NCI-H2227 (cell line): ENCODE measurements around the gene CHN1.

Source experiments
- DNase-seq: peaks from one replicate; lab custom pipeline; 2025; ENCODE audit not compliant: unreplicated experiment; lab: John Stamatoyannopoulos, UW

CHN1 gene

GRCh38 chr2:174791020-174791419 lies 214.2 kb downstream of the CHN1 start:
- DNase-seq = no peak

DNA sequence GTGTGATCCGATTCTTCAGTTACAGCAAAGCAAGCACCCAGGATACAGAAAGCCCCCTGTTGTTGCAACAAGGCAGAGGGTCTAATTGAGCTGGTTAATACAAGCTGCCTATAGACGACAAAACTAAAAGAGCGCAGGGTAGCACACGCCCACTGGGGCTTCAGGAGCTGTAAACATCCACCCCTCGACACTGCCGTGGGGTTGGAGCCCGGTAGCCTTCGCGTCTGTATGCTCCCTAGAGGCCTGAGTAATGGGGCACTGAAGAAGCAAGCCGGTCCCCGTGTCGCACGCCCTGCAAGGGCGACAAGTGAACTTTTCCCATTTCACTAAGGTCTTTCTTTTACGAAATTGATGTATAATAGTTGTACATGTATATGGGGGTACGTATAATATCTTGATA lies 216.2 kb downstream of the CHN1 start:
- no peak for DNase-seq

DNA sequence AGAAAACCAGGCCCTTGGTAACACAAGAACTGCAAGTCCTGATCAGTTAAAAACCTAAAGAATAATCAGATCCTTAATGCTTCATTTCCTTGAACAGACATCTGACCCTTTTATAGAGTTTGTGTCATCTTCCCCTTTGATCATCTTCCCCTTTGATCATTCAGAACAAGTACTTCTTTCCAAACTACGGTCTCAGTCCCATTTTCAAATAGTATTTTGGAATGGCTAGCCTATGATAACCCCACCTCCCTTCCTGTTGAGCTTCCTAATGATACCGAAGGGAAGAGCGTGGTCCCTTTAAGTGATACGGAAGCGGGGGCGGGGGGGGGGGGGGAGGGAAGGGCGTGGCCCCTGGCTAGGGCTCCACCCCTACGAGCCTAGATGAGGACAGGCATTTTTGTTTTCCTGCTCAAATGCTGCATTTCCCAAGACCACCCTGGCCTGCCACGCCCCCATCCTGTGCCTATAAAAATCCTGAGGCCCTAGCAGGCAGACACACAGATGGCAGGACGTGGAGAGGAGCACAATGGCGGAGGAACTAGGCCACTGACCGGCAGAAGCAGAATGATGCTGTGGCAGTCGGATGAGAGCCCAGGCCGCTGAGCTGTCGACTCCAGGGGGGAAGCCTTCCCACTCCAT lies 216.8 kb downstream of the CHN1 start:
- peak; percentile 15 for DNase-seq

DNA sequence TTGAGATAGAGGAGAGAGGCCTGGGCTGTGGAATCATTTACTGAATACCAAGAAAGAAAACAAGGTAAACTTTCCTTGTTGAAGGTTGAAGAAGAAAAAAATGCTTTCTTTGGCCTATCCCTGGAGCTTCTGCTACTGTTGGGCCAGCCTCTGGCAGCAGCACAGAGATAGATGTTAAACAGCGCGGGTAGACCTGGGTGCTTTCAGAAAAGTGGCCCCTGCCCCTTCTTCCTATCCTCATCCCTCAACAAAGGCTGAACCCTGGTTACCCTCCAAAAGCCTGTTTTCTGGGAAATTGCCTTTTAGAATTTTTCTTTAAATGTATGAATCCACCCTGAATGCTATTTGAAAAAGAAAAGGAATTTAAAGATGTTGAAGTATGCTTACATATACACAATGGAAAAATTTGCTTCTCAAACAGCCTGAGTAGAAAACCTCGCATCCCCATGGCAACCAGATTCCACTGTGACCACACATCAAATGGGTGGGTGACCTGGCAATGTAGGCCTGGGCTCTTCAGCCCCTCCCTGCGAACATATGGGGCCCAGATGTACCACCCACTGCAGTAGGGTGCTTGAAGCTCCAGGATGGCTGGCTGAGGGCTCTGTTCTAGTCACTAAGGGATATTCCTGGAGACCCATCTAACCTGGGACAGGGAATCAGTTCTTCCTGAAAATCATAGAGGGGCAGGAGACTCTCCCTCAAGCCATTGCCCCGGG lies 217.5 kb downstream of the CHN1 start:
- DNase-seq = peak; percentile 26

DNA sequence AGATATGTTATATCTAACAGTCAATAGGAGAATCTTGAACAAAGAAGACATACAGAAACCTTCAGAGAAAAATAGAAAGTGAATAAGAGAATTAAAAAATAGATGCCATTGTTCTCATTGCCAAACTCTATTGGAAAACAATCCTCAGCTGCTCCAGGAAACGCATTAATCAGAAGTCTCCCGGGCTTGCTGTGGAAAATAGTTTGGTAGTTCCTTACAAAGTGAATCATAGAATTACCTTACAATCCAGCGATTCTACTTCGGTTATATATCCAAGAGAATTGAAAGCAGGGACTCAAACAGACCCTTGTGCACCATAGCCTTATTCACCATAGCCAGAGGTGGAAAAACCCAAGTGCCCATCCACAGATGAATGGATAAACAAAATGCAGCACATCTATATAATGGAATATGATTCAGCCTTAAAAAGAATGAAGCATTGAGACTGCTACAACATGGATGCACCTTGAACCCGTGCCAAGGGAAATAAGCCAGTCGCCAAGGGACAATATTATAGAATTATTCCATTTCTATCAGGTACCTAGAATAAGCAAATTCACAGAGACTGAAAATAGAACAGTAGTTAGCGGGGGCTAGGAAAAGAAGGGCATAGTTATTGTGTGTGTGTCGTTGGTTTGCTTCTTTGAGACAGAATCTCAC lies 219.0 kb downstream of the CHN1 start:
- DNase-seq = no peak

DNA sequence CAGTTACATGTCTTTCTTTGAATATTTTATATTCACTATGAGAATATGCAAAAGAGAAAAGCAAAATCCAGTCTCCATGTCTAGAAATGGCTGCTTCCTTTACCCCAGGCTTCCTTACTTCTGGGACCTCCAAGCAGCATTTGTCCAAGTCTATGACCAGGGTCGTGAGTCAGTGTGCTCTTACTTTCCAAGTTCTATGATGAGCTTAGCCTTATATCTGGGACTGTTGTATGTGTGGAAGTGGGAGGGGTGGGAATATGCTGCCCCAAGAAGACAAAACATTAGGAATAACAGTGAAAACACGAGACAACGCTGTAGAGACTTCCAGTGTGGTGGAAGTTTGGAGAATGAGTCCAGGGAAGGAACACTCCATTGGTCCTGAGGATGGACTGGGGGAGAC lies 219.7 kb downstream of the CHN1 start:
- no peak for DNase-seq

GRCh38 chr2:174784909-174785308 lies 220.3 kb downstream of the CHN1 start:
- no peak for DNase-seq

GRCh38 chr2:174784316-174784715 lies 220.9 kb downstream of the CHN1 start:
- DNase-seq = no peak

DNA sequence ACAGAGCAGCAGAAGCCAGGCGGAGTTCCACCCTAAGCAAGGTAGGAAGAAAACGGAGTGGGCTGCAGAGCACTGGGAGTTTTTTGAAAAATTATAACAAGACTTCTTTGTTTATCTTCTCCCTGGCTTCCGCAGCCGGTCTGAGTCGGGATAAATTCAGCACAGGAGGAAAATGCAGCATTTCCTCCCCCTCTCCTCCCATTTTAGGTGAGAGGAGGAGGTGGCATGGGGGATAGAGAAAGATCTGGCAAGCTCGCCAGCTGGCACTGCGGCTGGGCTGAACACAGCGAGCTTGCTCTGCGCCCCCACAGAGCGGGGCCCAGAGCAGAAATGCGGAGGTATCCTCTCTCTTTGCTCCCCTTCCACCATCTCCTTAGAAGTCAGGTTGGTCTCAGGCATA lies 223.2 kb downstream of the CHN1 start:
- no peak for DNase-seq

DNA sequence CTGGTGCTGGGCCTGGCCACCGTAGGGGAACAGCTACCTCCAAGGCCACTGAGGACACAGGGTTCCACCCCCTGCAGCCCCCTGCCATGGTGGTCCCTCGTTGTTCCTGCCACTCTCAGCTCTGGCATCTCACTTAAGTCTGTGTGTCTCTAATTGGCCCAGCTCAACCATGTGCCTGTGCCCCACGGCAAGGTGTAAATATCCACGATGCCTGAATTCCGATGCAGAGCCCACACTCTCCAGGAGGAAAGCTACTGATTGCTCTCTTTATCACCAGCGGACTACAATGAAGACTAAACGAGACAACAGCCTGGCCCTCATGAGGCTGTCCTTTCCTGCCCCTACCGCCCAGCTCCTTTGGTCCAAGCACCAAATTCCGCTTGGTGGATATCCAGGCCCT lies 223.9 kb downstream of the CHN1 start:
- no peak for DNase-seq

DNA sequence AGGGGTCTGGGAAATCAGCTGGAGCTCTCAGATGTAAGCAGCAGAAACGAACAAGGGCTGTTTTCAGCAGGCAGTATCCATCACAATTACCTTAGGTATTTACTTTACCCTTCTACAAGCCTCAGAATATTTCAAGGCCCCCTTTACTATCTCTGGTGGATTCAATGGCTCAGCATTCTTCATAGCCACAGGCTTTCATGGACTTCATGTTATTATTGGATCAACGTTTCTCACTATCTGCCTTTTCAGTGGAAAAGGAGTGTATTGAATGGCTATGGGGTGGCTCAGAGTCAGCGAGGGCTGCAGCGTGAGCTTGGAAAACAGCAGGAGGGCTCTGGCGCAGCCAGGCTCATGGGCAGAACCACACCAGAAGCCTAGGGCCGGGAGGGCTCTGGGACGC lies 224.3 kb downstream of the CHN1 start:
- DNase-seq = no peak

DNA sequence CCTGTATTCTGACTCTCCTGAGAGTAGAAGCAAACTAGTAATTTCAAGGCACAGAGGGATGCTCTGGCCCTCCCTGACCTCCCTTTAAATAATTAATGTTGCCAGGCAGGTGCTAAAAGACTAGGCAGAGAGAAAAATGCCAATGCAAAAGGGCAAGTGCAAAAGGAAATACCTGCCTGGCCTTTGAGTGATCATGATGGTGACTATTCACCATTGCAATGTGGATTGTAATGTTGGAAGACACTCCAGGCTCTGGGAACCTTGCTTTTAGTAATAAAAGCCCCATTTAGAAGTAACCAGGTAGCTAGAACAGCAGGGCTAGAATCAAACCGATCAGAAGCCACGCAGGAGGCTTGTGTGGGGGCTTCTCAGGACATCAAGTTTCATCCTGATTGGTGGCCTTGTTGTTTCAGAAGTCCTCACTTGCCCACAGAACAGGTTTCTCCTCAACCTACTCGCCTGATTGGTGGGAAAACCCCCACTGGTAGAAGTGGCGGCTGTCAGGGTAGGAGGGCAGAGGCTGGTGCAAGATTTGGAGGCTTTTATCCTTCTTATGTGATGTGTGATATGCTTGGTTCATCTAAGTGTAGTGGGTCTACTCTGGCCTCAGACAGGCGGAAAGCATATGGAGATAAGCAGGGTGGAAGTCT lies 224.9 kb downstream of the CHN1 start:
- DNase-seq = no peak

DNA sequence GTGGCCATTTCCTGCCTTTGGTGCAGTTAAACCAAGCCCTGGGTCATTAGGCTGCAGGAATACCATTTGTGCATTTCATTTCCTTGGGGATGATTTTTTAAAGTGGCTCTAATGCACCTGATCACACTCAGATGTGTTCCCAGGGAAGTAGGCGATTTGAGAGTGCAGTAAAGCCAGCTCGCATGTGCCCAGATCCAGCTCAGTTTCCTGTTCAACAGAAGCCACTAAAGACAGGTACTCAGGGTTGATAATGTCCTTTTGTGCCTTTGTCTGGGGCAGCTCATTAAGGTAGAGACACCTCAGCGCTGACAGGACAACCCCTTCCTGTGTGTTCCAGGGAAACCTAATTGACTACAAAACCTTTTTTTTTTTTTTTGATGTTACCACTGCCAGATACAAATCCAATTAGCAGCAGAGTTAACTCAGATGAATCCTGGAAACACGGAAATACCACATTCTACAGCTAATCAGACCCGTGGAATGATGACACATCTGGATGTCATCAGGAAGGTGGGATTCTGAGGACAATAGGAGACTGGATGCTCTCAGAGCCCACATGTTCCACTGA lies 225.7 kb downstream of the CHN1 start:
- no peak for DNase-seq

DNA sequence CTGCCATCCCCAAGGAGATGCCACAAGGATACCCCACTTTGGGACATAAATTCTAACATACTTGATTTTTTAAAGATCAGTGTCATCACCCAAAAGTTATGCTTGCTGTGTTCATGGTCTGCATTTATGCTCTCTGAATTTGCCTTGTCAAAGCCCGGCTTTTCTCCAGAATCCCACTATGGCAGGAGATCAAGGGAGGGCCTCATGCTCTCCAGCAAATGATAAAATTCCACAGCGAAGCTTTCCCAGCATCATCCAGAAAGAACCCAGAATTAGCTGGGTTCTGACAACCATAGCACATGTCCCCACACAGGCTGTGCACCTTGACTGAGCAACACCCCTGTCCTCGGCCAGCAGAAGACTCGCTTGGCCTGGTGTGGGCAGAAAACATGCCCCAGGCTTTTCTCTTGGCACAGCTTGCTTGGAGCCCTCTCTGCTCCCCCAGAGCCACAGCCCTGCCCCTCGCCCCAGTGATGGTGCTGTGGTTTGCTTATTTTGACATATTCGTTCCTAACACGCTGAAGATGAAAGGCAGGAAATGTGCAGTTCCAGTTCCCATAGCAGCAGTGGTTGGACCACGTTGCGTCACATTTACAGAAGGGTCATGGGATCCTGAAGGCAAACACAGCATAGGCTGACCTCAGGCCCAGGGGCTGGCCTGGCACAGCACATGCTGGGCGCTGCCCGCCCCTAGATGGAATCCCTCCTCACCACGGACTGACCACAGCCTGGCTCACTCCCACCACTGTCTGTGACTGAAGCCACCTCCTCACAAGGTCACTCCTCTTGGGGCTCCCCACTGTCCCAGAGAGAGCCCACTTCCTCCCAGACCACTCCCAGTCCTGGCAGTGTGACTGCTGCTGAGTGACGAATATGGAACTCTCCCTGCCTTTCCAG lies 226.8 kb downstream of the CHN1 start:
- DNase-seq = no peak

GRCh38 chr2:174777347-174778084 lies 227.7 kb downstream of the CHN1 start:
- DNase-seq = no peak

DNA sequence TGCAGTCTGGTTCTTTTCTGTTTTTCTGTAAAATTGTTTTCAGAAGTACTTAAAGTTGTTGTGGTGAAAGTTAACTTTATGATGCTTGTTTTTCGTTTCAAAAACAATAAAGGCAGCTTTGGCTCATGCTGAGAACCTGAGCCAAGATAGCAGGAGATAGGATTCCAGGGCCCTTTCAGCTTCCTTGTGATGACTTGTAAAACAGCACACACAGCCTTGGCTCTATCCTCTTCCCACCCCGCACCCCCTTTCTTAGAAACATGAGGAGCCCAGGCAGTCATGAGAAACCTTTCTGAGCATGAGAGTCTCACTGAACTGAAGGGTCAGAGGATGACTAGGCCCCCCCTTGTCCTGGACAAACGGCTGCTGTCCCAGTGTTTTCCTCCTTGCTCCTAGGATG lies 228.5 kb downstream of the CHN1 start:
- no peak for DNase-seq

DNA sequence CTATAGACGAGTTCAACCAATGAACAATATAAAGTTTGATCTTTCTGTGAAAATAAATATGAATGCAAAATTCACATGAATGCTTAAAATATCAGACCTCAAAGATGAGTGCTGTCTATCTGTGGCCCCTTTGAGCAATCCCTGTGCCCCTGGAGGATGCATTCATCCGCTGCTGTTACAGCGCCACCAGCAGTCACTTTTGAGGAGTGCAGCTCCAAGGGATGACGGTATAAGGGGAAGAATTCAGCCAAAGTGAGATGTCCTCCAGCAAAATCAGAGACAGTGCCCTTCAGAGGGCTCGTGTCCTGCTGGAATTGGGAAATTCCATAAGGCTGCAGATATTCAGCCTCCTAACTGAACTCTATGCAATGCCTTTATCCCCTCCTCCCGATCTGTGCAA lies 229.0 kb downstream of the CHN1 start:
- no peak for DNase-seq

GRCh38 chr2:174775571-174775980 lies 229.6 kb downstream of the CHN1 start:
- no peak for DNase-seq

DNA sequence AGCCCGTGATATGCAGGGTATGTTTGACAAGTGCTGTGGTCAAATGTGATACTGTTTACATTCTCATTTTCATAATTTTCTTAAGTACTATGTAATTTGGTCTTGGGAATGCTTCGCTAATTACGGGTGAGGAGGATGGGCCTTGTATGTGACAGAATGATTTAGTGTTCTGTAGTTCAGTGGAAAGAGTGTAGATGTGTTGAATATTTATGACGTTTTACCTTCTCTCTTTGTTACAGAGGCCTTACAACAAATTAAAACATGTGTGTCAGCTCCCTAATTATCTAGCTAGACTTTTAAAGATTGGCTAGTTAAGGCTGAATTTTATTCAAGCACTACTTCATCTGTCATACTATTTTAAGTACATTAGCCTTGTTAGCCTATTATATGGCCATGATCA lies 230.3 kb downstream of the CHN1 start:
- no peak for DNase-seq

- DNase-seq = no peak
Measured at GRCh38 chr2:174773215-174773614, 232.0 kb downstream of the CHN1 start.
